Small intestine (tissue), 16 donors: ENCODE data around the gene IL27RA. TPM values are rescaled to one million over a fixed set of nuclear protein-coding genes. Genes with fewer than 3 reads are reported as not detected.

ENCODE experiments used
- DNase-seq, 2 donors: peaks; one replicate each; pipeline versions ENCODE4 v3.0.0 to v3.0.0-alpha.2; 2013
- FAIRE-seq: peaks from 2 replicates; lab custom pipeline; 2012; peaks lifted over from hg19 to GRCh38; lab: Jason Lieb, UNC
- H3K27ac ChIP-seq, 3 donors: one replicate each; pipeline ENCODE4 v1.5.1; 2013; ENCODE audit warnings: low read length in 2 of 3, mild to moderate bottlenecking in 2 of 3, control low read depth in 1 of 3, inconsistent platforms in 1 of 3, low read depth in 1 of 3, moderate library complexity in 1 of 3
- H3K27me3 ChIP-seq, 3 donors: one replicate each; pipeline ENCODE4 v1.6.1; 2013; ENCODE audit warnings: low read length in 3 of 3, inconsistent platforms in 1 of 3; ENCODE audit not compliant: control insufficient read depth in 3 of 3, insufficient read depth in 3 of 3
- H3K36me3 ChIP-seq, 3 donors: one replicate each; pipeline ENCODE4 v1.6.1; 2013; ENCODE audit warnings: low read length in 3 of 3, inconsistent platforms in 1 of 3, low read depth in 1 of 3, mild to moderate bottlenecking in 1 of 3, moderate library complexity in 1 of 3; ENCODE audit not compliant: control insufficient read depth in 3 of 3, insufficient read depth in 2 of 3
- H3K4me1 ChIP-seq, 3 donors: one replicate each; pipeline ENCODE4 v1.6.1; 2013; ENCODE audit warnings: low read length in 2 of 3, inconsistent platforms in 1 of 3, low read depth in 1 of 3, mild to moderate bottlenecking in 1 of 3, moderate library complexity in 1 of 3; ENCODE audit not compliant: control insufficient read depth in 3 of 3, insufficient read depth in 2 of 3
- H3K4me3 ChIP-seq, 3 donors: one replicate each; pipeline ENCODE4 v1.5.1; 2013; ENCODE audit warnings: low read length in 3 of 3, control low read depth in 1 of 3, inconsistent platforms in 1 of 3, low read depth in 1 of 3, mild to moderate bottlenecking in 1 of 3, moderate library complexity in 1 of 3
- H3K9me3 ChIP-seq, 2 donors: one replicate each; pipeline ENCODE4 v1.6.1; 2013; ENCODE audit warnings: low read depth in 1 of 2, low read length in 1 of 2; ENCODE audit not compliant: control insufficient read depth in 2 of 2, insufficient read depth in 1 of 2
- WGBS, 3 donors: extraction: QIAGEN DNeasy Blood & Tissue Kit; methylation state at CpG; one replicate each; pipeline ENCODE4 v1.1.7; 2013; 5-methylcytosine and 5-hydroxymethylcytosine counted together
- long read RNA-seq, 10 donors: transcript quantifications; one replicate each; lab custom pipeline, GENCODE V29; 2026
- polyA plus RNA-seq, 4 donors: library from polyadenylated mRNA; stranded (reverse) in 3 of 4; unstranded in 1 of 4; fragments of 200-250 nt in 3 of 4; fragments of 120-200 nt in 1 of 4; gene quantifications; one replicate each; pipeline versions ENCODE4 v1.2.1 to v1.2.3, GENCODE V29; 2013
- donor health status: healthy with polysubstance abuse.
- donor health status: control.
- donor health status: control.
- donor health status: Bipolar disorder and iron deficiency.
- donor health status: healthy.

IL27RA gene
- 1 to 10 TPM in 3 of 4 donors, under 1 TPM in 1; 0.45 to 5.6 (median 3.1) TPM for polyA plus RNA-seq
- long read RNA-seq, donor 1 = 0 reads
- long read RNA-seq, donor 2 = 0 reads
- long read RNA-seq, donor 3, partial matches to known transcripts = 9 of 15 reads
- long read RNA-seq, donor 3, other reads (novel, unspliced or antisense) = 6 of 15 reads
- long read RNA-seq, donor 4 = 0 reads
- long read RNA-seq, donor 5 = 0 reads
- long read RNA-seq, donor 6 = 0 reads
- long read RNA-seq, donor 7, partial matches to known transcripts = 0 of 4 reads
- long read RNA-seq, donor 7, other reads (novel, unspliced or antisense) = 0 of 4 reads
- long read RNA-seq, donor 8 = 0 reads
- long read RNA-seq, donor 9 = 0 reads
- long read RNA-seq, donor 10, partial matches to known transcripts = 0 of 2 reads
- long read RNA-seq, donor 10, other reads (novel, unspliced or antisense) = 0 of 2 reads

- Histone ChIP-seq H3K27ac (peak within 1 kb of the TSS; percentile 18 to 88 (median 78)), H3K9me3 (no peaks in the 10 kb centered on the region), H3K4me3 (peak within 1 kb of the TSS; percentile 65 to 69 (median 67)), H3K27me3 (peaks cover 0 to 13% (median 0%) of the 10 kb centered on the region in 3 donors), H3K36me3 (no peaks in the 10 kb centered on the region), H3K4me1 (peaks cover 0 to 4% (median 0%) of the 10 kb centered on the region in 3 donors)
- FAIRE-seq = no peak
- DNase-seq = peak; percentile 59 to 84
- WGBS, 3 donors = 0 to 1% (median 1%) methylated on average over 46 to 63 of the region's 63 CpGs
Measured at GRCh38 chr19:14031719-14032480, at the start of gene IL27RA. Gene IL27RA, plus strand, starts transcription at chr19:14031762. Its CDS starts 111 bp downstream, at chr19:14031873.

GRCh38 chr19:13981988-13982501, 49.5 kb upstream of the IL27RA start:
- H3K4me3 ChIP-seq = no peak overlapping the region
- DNase-seq = no peak
- FAIRE-seq = no peak
- peak overlapping the region in 1 of 3 donors; percentile 8 for H3K27ac ChIP-seq
- H3K4me1 ChIP-seq = peaks cover 0 to 39% (median 0%) of the 10 kb centered on the region in 3 donors
- no peaks in the 10 kb centered on the region for H3K9me3 ChIP-seq
- peaks cover 0 to 75% (median 2%) of the 10 kb centered on the region in 3 donors for H3K36me3 ChIP-seq
- H3K27me3 ChIP-seq = no peaks in the 10 kb centered on the region
- WGBS, 3 donors = 95 to 96% (median 95%) methylated on average over 17 of the region's 17 CpGs

- WGBS, 3 donors = 94 to 98% (median 98%) methylated on average over 9 of the region's 9 CpGs
Measured at GRCh38 chr19:13982773-13983172, 48.8 kb upstream of the IL27RA start.

GRCh38 chr19:13983213-13983889, 48.2 kb upstream of the IL27RA start:
- WGBS, 3 donors = 63 to 74% (median 70%) methylated on average over 16 to 21 of the region's 21 CpGs
- DNase-seq = peak; percentile 28 to 57
- no peaks in the 10 kb centered on the region for H3K27me3 ChIP-seq

More at GRCh38 chr19:13982773-13983172, 48.8 kb upstream of the IL27RA start:
- Histone ChIP-seq H3K27me3 (no peaks in the 10 kb centered on the region), H3K27ac (peak overlapping the region in 1 of 3 donors; percentile 33), H3K9me3 (no peaks in the 10 kb centered on the region), H3K4me3 (no peak overlapping the region), H3K36me3 (peaks cover 0 to 79% (median 2%) of the 10 kb centered on the region in 3 donors), H3K4me1 (peaks cover 0 to 45% (median 0%) of the 10 kb centered on the region in 3 donors)
- FAIRE-seq (no peak), DNase-seq (no peak)

GRCh38 chr19:13984186-13984585, 47.4 kb upstream of the IL27RA start:
- FAIRE-seq (no peak), DNase-seq (no peak)
- no peaks in the 10 kb centered on the region for H3K9me3 ChIP-seq
- H3K4me3 ChIP-seq = no peak overlapping the region
- peaks cover 0 to 36% (median 0%) of the 10 kb centered on the region in 3 donors for H3K4me1 ChIP-seq
- H3K27me3 ChIP-seq = no peaks in the 10 kb centered on the region
- H3K36me3 ChIP-seq = peaks cover 2 to 88% (median 2%) of the 10 kb centered on the region in 3 donors
- WGBS, 3 donors = 77 to 86% (median 80%) methylated on average over 15 of the region's 15 CpGs
- no peak overlapping the region for H3K27ac ChIP-seq

More at GRCh38 chr19:13983213-13983889, 48.2 kb upstream of the IL27RA start:
- no peaks in the 10 kb centered on the region for H3K9me3 ChIP-seq
- peak overlapping the region in 1 of 3 donors; percentile 59 for H3K27ac ChIP-seq
- no peak overlapping the region for H3K4me3 ChIP-seq
- H3K4me1 ChIP-seq = peaks cover 0 to 39% (median 0%) of the 10 kb centered on the region in 3 donors
- peaks cover 0 to 81% (median 2%) of the 10 kb centered on the region in 3 donors for H3K36me3 ChIP-seq
- FAIRE-seq = no peak

- FAIRE-seq = no peak
Measured at GRCh38 chr19:13984875-13985741, 46.5 kb upstream of the IL27RA start.

GRCh38 chr19:13985771-13986347, 45.7 kb upstream of the IL27RA start:
- 63 to 83% (median 66%) methylated on average over 9 to 10 of the region's 10 CpGs for WGBS, 3 donors

More at GRCh38 chr19:13984875-13985741, 46.5 kb upstream of the IL27RA start:
- no peak overlapping the region for H3K4me3 ChIP-seq
- H3K9me3 ChIP-seq = no peaks in the 10 kb centered on the region
- H3K4me1 ChIP-seq = peaks cover 0 to 29% (median 0%) of the 10 kb centered on the region in 3 donors
- peak overlapping the region; percentile 77 to 91 (median 87) for H3K27ac ChIP-seq
- 85 to 89% (median 88%) methylated on average over 25 of the region's 25 CpGs for WGBS, 3 donors
- no peaks in the 10 kb centered on the region for H3K27me3 ChIP-seq
- H3K36me3 ChIP-seq = peaks cover 2 to 92% (median 2%) of the 10 kb centered on the region in 3 donors
- no peak for DNase-seq

More at GRCh38 chr19:13985771-13986347, 45.7 kb upstream of the IL27RA start:
- H3K36me3 ChIP-seq = peaks cover 2 to 90% (median 3%) of the 10 kb centered on the region in 3 donors
- H3K4me1 ChIP-seq = peaks cover 0 to 29% (median 0%) of the 10 kb centered on the region in 3 donors
- DNase-seq (peak in 1 of 2 donors; percentile 80), FAIRE-seq (no peak)
- H3K27me3 ChIP-seq = no peaks in the 10 kb centered on the region
- peak overlapping the region; percentile 77 to 91 (median 87) for H3K27ac ChIP-seq
- no peaks in the 10 kb centered on the region for H3K9me3 ChIP-seq
- peak overlapping the region in 1 of 3 donors; percentile 15 for H3K4me3 ChIP-seq
